HUDEP-2 (cell line): ENCODE results near the gene PRDM12.
"Not testable (repeated sequence)": the region's sequence is repeated elsewhere in the genome, so short reads cannot be mapped to it uniquely, and the experiment has no call there.

Source experiments
- DNase-seq, 76 experiments: peaks; one replicate each; lab custom pipeline; 2025; ENCODE audit not compliant: unreplicated experiment in 76 of 76; lab: John Stamatoyannopoulos, UW

PRDM12 gene

DNA sequence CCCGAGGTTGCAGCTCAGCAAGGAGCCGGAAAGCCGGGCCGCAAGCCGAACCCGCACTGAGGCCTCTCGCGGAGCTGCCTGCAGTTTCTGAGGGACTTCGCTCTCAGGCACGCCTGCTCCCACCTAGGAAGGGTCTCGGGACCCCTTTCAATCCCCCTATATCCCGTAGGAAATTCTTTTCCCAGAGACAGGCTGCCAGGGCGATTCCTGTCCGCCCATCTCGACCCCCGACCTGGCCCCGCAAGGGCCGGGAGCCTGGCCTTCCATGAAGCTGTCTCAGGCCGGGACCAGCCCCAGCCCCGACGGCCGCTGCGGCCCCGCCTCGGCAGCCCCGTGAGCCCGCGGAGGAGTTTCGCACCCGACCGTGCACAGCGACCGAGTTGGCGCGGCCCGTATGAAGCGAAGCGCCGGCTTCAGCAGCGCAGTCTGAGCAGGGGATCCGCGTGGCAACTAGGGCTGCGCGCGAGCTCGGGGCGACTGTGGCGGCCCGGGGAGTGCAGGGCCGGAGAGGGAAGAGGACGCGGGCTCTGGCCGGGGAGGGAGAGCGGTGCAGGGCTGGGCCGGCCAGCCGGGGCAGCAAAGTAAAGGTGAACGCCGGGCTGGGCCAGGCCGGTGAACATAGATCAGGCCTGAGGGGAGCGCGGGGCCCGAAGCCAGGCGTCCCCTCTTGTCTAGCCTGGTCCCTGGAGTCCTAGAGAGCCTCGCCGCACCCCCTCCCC, 977 bp upstream of the PRDM12 start:
- peak in 5 of 76 experiments; percentile 5 to 21 (median 8) for DNase-seq

DNA sequence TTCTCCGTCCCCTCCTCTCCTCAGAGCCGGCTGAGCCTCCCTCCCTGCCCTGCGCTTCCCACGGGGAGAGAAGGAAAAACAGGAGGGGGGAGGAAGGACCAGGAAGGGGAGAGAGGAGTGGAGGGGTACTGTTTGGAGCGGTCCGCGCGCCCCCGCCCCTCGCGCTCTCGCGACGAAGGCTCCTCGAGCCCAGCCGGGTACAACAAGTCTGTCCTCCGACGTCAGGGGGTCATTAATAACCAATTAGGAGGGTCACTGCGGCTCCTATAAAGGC, 480 bp upstream of the PRDM12 start:
- DNase-seq, result no peak

DNA sequence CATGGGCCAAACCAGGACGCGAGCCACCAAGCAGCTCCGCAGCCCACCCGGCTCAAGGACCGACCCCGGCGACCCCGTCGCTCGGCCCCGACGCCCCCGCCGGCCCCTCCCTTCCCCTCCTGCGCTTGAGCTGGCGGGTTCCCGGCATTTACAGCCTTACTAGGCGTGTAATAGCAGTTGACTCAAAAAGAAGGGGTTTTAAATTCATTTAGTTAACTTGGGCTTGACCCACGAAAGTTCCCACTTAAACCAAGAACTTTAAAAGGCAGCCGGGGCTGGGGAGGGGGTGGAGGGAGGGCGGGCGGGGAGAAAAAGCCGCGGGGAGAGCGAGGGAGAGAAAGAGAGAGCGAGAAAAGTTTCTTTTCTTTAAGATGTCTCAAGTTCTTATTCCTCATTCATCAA, 636 bp downstream of the PRDM12 start:
- DNase-seq, result no peak

DNA sequence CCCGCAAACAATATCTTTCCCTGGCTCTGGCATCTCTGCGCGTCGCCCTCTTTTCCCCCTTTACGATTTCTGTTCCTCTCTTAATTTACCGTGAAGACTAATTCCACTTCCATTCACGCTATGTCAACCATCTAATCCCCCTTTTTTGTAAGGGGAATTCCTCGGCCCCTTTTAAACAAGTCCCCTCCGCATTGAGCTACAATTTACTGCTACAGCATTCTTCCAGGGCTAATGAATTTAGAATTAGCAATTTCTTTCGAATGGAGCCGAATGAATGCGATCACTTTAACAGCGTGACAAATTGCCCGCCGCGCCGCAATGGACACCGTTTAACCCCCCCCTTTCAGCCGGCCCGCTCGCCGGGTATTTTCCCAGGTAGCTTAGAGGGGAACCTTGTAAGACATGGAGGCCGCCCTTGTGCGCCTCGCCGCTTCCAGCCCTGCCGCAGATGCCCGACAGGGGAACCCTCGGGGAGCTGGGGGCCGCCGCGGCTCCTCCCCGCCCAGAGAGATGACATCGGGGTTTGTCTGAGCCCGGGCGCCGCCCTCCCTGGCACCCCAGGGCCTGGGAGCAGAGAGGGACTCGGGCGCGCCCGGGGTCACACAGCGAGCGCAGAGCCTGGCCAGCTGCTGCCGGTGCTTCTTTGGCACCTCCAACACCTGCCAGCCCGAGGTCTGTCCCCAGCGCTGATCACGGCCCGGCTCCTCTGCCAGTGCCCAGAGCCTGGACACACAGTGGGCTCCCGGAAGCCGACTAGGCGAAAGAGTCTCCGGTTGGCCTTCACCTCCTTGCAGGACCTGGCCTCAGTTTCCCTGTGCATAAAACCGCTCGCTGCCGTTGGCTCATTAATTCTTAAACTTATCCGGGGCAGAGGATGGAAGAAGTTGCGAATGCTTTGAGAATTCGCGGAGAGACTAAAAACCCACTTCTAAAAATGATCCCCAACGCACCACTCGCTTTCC, 1.3 kb downstream of the PRDM12 start:
- peak in 1 of 76 experiments; percentile 12 for DNase-seq

DNA sequence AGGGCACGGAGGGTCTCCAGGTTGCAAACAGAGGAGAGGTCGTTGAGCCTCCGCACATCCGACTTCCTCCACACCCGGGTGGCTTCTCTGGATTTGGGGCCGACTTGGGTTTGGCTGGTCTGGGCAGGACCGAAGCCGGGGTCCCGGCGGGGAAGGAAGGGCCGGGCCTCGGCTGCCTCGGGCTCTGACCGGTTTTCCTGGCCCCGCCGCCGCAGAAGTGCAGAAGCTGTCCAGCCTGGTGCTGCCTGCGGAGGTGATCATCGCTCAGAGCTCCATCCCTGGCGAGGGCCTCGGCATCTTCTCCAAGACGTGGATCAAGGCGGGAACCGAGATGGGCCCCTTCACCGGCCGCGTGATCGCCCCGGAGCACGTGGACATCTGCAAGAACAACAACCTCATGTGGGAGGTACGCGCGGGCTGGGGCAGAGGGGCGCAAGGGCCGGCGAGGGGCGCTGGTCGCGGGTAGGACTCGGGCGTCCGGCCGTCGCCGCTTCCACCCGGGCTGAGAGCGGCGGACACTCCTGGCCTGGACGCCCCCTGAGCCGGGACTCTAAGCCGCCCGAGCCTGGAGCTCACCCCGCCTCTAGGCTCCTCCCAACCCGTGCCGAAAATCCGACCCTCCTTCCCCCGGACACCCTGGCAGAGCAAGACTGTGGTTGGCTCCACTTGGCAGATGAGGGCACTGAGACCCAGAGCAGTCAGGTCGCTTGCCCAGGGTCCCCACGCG, 2.2 kb downstream of the PRDM12 start:
- no peak for DNase-seq

DNA sequence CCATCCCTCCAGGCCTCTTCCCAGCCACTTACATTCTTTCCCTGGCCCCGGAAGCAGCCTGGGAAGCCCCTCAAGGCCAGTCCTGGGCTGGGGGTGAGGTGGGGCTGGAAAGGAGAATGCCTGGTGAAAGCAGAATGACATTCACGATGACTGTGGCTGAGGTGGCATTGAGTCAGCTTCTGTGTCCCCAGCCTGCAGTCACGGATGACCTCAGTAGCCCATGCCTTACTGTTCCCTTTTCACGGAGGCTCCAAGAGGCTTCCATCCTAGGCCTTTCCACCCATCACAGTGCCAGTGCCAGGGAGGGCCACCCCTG, 2.7 kb downstream of the PRDM12 start:
- no peak for DNase-seq

DNA sequence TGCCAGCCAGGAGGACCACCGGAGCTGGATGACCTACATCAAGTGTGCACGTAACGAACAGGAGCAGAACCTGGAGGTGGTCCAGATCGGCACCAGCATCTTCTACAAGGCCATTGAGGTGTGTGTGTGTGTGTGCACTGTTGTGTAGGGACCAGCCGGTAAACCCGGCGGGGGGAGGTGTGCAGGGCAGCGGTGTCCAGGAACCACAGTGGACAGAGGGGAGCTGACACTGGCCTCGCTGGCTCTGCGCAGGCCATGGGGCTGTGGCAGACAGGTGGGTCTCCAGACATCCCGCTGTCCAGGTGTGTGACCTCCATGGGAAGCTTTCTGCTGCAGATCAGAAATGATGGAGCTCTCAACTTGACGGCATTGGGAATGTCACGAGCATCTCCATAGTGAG, 3.8 kb downstream of the PRDM12 start:
- DNase-seq, result no peak

DNA sequence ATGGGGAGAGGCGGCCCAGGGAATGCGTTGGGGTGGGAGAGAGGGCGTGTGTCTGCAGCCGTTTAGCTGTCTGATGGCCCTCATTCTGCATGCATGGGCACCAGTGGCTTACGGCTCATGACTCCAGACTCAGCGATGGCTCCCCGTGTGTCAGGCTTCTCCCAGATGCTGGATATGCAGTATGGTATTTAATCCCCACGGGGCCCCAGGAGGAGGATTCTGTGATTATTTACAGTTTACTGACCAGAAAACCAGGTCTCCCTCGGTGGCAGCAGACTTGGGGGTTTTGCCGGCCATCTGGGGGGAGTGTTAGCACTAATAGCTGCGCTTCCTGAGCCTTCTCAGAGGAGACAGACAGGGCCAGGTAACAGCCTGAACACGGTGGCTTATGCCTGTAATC, 4.3 kb downstream of the PRDM12 start:
- DNase-seq, result no peak

DNA sequence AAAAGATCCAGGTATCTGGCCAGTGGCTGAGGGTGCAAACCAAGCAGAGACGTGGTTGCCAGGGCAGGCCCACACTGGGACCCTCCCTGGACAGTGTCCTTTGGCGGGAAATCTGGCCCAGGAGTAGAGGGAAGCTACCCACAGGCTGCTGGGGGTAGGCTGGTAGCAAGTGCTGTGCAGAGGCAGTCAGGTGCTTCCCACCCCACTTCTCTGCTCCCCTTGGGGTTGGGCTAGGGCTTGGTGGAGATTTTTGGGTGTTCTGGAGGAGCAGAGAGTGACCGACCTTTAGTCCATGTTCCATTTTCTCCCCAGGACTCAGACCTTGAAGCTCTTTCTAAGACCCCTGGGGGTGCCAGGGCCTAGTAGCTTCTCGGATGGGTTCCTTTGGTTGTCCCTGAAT, 5.6 kb downstream of the PRDM12 start:
- DNase-seq, result no peak

DNA sequence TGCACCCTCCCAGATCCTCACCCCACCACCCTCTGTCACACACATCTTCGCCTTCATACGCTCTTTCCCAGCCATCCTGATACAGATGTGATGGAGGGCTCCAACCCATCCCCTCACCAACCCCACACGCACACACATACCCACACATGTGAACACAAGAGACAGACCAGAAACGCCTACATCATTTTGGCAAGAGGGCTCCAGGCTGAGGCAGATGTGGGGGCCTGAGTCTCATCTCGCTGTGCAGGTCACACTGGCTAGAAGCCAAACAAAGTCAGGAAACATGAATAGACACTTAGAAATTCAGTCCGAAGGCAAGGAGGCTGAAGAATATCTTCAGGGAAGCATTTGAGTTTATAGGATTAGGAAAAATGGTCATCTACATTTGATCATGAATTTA, 6.2 kb downstream of the PRDM12 start:
- no peak for DNase-seq

DNA sequence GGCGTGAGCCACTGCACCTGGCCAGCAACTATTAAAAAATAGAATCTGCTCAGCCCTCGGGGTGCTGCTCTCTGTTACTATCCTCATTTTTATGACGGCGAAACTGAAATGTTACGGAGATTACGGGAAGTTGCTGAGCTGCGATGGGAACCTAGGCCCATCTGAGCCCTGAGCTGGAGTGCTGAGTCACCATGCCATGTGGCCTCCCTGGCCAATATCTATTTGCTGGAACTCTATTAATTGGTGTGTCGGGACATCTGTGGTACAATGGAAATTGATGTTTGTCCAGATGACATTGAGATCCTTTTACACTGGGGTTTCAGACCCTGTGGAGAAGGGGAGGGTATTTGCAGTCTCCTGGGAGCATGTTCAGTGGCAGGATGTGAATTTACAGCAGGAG, 8.1 kb downstream of the PRDM12 start:
- DNase-seq, result no peak

DNA sequence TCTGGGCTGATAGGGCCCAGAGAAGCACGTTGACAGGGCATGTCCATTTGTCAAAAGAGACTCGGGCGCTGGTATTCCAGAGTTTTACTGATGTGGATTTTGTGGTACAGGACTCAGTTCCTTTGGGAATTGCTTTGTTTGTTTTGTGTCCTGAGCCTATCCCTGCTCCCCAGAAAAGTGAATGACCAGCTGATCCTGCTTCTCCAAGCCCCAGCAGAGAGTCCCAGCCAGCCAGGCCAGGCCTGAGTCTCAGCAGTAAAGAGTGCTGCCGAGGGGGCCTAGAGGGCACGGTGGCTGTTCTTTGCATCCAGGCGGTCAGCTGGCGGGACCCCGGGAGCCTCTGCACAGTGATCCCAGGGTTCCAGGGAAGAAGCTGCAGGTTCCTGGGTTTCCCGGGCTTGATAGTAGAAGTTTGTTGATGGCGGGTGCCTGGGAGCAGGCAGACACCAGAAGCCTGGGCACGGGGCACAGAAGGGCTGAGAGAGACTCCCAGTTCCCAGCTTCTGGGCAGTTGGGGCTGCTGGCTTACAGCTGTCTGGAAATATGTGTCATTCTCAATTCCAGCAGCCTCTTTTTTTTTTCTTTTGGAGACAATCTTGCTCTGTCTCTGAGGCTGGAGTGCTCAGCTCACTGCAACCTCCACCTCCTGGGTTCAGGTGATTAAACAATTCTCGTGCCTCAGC, 8.7 kb downstream of the PRDM12 start:
- no peak for DNase-seq

DNA sequence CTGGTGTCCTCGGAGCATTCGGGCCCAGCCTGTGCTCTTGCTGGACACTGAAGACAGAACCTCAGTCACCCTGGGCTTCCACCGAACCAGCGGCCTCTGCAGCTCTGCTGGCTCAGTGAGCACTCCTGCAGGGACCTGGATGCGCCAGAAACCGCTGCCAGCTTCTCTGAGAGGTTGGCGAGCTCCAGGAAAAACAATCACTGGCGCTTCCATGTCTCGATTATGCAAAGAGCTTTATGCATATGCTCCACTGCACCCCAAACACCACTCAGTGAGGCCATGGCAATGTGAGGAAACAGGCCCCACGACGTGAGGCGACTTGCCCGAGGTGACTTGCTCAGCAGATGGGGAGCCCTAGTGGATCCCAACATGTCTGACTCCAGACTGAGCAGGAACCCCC, 11.0 kb downstream of the PRDM12 start:
- DNase-seq, result no peak

DNA sequence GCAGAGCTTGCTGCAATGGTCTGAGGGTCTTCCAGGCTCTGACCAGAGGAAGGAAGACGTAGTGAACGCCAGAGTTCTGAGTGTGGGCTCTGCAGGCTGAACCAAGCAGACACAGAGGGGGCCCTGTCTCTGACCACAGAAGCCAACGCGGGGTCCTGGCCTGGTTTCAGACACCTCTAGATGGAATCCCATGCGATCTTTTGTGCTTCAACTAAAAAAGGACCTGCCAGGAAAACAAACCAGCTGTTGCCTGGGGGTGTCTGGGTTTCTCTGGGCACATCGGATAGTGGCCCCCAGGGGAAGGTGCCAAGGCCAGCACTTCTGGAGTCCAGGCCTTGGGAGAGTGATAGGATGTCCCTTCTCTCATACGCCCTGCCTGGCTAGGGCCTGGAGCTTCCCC, 12.9 kb downstream of the PRDM12 start:
- no peak for DNase-seq

DNA sequence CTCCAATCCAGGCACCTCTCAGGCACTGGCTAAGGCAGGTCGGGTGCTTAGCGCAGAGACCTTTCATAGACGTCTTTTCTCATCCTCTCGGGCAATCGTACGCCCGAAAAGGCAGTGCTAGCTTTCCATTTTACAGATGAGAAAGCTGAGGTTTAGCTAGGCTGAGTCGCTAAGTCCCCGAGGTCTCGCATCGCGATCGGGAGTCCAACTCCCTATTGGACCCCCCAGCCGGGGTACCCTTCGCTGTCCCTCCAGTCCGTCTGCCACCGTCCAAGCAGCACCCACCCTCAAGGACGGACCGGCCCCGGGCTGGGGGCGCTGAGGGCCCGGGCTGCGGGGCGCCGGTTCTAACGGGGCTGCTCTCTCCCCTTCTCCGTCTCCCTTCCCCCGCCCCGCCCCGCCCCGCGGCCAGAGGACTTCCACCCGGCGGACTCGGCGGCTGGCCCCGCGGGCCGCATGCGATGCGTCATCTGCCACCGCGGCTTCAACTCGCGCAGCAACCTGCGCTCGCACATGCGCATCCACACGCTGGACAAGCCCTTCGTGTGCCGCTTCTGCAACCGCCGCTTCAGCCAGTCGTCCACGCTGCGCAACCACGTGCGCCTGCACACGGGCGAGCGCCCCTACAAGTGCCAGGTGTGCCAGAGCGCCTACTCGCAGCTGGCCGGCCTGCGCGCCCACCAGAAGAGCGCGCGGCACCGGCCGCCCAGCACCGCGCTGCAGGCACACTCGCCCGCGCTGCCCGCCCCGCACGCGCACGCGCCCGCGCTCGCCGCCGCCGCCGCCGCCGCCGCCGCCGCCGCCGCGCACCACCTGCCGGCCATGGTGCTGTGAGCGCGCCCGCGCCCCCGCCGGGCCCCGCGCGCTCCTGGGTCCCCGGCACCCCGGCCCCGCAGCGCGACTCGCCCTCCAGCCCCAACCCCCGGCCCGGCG, 16.7 kb downstream of the PRDM12 start:
- peak in 70 of 76 experiments; percentile 19 to 84 (median 66) for DNase-seq

DNA sequence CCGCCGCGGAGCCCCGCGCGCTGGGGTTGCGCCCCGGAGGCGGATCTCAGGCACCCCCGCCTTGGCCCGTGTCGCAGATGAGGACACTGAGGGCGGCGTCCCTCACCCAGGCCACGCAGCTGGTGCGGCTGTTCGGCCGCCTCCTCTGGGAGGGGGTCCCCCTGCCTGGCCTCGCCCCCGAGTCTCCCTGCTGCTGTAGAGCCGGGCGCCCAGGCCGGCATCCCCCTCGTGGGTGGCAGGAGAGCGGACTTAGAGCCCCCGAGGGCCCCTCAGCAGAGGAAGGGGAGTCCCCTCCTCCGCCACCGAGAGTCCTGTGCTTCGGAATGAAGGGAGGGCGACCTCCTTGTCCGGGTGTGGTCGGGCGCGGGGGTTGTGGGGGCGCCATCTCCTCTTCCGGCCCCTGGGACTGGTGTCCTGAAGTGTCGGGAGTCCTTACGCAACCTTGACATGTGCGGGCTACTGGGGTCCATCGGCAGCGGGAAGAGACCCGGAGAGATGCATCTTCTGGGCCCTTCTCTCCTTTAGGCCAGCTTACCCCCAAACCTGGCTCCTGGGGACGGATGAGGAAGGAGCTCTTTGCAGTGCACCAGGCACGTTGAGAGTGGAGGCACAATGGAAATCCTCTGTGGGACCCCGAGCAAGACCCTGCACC, 17.5 kb downstream of the PRDM12 start:
- DNase-seq, result peak in 14 of 76 experiments; percentile 4 to 66 (median 38)

DNA sequence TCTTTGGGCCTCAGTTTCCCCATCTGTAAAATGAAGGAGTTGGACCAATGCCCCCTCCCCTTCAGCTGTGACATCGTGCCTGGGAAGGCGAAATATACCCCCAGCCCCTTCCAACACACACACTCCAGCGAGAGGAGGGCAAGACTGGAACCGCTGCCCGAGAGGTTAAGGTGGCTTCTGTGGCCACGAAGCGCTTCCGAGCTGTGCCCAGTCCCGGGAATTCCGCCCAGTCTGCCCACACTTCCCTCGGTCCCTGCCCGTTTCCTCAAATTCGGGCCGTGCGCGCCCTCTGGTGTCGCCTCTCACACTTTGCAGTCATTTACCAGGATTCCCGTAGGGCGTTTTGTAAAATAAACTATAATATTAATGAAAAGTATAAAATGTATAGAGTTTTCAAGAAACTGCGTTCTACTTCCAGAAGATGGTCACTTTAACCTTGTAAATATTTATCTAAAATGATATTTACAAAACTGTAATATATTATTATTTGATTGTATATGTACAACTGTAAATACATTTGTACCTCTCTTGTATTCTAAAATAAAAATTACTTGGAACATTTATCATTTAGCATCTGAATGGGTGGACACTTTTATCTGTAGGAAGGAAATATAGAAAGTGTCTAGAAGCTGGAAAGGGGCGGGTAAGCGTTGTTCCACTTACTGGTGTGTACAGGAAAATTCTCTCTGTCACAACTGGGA, 18.2 kb downstream of the PRDM12 start:
- DNase-seq, result peak in 63 of 76 experiments; percentile 3 to 69 (median 42)

DNA sequence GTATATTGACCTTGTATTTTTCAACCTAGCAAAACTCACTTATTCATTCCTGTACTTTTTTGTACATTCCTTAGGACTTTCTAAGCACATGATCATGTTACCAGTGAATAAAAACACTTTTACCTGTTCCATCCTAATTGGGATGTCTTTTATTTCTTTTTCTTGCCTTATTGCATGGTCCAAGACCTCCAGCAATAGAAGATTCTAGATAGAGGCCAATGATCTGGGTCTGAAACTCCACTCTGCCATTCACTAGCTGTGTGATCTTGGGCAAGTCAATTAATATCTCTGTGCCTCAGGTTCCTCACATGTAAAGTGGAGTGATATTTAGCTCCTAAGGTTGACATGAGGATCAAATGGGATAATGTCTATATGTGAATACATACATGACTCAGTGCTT, 20.7 kb downstream of the PRDM12 start:
- DNase-seq, result no peak

DNA sequence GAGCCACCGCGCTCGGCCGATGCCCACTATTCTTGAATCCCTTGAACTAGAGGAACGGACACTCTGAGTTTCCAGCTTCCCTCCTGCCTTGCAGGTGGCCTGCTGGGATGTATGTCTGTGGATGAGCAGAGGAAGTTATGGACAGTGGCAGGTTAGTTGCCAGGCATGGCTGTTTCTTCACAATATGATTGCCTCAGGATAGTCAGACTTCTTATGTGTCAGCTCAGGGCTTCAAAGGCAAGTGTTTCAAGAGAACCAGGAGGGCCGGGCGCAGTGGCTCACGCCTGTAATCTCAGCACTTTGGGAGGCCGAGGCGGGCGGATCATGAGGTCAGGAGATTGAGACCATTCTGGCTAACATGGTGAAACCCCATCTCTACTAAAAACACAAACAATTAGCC, 21.6 kb downstream of the PRDM12 start:
- not testable (repeated sequence) for DNase-seq
